ENCODE measurements around the gene CD3D. TPM values are rescaled to one million over a fixed set of nuclear protein-coding genes. Genes with fewer than 3 reads are reported as not detected.

CD3D gene
- total and polyA plus RNA-seq, 2 donors (not counting 3 experiments of a cell fraction or from before 2014, with no cell fraction given), result not detected

DNA sequence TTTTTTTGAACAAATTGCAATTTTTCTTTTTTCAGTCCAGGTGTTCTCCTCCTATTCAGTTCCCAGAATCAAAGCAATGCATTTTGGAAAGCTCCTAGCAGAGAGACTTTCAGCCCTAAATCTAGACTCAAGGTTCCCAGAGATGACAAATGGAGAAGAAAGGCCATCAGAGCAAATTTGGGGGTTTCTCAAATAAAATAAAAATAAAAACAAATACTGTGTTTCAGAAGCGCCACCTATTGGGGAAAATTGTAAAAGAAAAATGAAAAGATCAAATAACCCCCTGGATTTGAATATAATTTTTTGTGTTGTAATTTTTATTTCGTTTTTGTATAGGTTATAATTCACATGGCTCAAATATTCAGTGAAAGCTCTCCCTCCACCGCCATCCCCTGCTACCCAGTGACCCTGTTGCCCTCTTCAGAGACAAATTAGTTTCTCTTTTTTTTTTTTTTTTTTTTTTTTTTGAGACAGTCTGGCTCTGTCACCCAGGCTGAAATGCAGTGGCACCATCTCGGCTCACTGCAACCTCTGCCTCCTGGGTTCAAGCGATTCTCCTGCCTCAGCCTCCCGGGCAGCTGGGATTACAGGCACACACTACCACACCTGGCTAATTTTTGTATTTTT is 10.7 kb upstream of the CD3D start:
- H3K36me3 ChIP-seq (ENCODE audit: control insufficient read depth in 2 of 2, extremely low read depth in 1 of 2, insufficient read depth in 2 of 2, low read length in 2 of 2), result no peaks in the 10 kb centered on the region
- BruUV-seq (replicated peaks), result no TSS peak
- H3K4me2 ChIP-seq (ENCODE audit: insufficient read depth, low read length), result no peak overlapping the region
- no peaks in the 10 kb centered on the region for H3K4me1 ChIP-seq (ENCODE audit: control insufficient read depth, extremely low read depth, insufficient read depth, low read length)
- no peaks in the 10 kb centered on the region for H3K9me3 ChIP-seq (replicated peaks; ENCODE audit: control insufficient read depth, insufficient read depth, low read length)
- TF ChIP-seq POLR2AphosphoS5 (IDR thresholded peaks at IDR 0.05; ENCODE audit: insufficient read depth, low read depth, low read length) (no peak), EZH2 (IDR thresholded peaks at IDR 0.05; ENCODE audit: borderline replicate concordance, low read depth, low read length, severe bottlenecking) (no peak)
- TF ChIP-seq, protein P1, sequence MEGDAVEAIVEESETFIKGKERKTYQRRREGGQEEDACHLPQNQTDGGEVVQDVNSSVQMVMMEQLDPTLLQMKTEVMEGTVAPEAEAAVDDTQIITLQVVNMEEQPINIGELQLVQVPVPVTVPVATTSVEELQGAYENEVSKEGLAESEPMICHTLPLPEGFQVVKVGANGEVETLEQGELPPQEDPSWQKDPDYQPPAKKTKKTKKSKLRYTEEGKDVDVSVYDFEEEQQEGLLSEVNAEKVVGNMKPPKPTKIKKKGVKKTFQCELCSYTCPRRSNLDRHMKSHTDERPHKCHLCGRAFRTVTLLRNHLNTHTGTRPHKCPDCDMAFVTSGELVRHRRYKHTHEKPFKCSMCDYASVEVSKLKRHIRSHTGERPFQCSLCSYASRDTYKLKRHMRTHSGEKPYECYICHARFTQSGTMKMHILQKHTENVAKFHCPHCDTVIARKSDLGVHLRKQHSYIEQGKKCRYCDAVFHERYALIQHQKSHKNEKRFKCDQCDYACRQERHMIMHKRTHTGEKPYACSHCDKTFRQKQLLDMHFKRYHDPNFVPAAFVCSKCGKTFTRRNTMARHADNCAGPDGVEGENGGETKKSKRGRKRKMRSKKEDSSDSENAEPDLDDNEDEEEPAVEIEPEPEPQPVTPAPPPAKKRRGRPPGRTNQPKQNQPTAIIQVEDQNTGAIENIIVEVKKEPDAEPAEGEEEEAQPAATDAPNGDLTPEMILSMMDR (IDR thresholded peaks at IDR 0.05; ENCODE audit: extremely low read depth in 1 of 2, insufficient read depth in 1 of 2, low read depth in 1 of 2, low read length in 2 of 2), result peak; percentile 33 to 38
- H3K79me2 ChIP-seq (ENCODE audit: control insufficient read depth, insufficient read depth, low read length), result no peaks in the 10 kb centered on the region
- dilution Hi-C loops (cut with MboI; ENCODE audit: extremely low pct_ligation_motif_present, low sequenced_read_pairs), result no loop called here
- ChIA-PET CTCF (interaction anchor here (0.8 to 5.7 kb wide), 8 partner anchors 54 to 546 kb away, joined by 3 to 83 read pairs (median 4); no protein-coding TSS in a partner anchor), POLR2A (no interaction called here)
- no peak overlapping the region for H3K4me3 ChIP-seq (replicated peaks in 1 of 3; ENCODE audit: insufficient read depth in 1 of 3, low read depth in 1 of 3, low read length in 3 of 3)
- peaks cover 6 to 13% of the 10 kb centered on the region in 2 experiments for H3K27me3 ChIP-seq (ENCODE audit: control insufficient read depth in 2 of 2, insufficient read depth in 2 of 2, low read length in 2 of 2)
- no peak overlapping the region for H3K27ac ChIP-seq (ENCODE audit: insufficient read depth, low read depth, low read length)
- no peak overlapping the region for H2AFZ ChIP-seq (ENCODE audit: low read depth, low read length)
- FAIRE-seq (peak; percentile 48), DNase-seq (ENCODE audit: low read depth, low spot score) (peak; percentile 25)
- H3K9ac ChIP-seq (replicated peaks; ENCODE audit: extremely low read depth, insufficient read depth, low read length), result no peak overlapping the region
- H3K9me1 ChIP-seq (replicated peaks; ENCODE audit: control insufficient read depth, extremely low read depth, insufficient read depth, low read length), result no peaks in the 10 kb centered on the region
- H4K20me1 ChIP-seq (replicated peaks; ENCODE audit: control insufficient read depth, extremely low read depth, insufficient read depth, low read length), result no peaks in the 10 kb centered on the region
- intact Hi-C loops (cut with micrococcal nuclease), result loop anchor here (1.0 to 2.0 kb wide), 3 partner anchors 58 to 208 kb away; no protein-coding TSS in a partner anchor

DNA sequence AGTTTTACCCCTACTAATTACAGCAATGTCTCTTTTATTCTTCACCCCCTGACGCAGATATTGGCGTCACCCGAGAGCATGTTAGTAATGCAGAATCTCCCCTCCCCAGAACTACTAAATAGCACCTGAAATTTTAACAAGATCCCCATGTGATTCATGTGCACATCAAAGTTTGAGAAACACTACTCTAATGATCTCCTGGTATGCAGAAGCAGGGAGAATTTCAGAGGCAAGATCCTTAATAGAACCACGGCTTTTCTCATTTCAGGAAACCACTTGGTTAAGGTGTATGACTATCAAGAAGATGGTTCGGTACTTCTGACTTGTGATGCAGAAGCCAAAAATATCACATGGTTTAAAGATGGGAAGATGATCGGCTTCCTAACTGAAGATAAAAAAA is 7.0 kb upstream of the CD3D start:
- Histone ChIP-seq H3K9ac (replicated peaks; ENCODE audit: extremely low read depth, insufficient read depth, low read length) (no peak overlapping the region), H3K9me3 (replicated peaks; ENCODE audit: control insufficient read depth, insufficient read depth, low read length) (no peaks in the 10 kb centered on the region), H3K36me3 (ENCODE audit: control insufficient read depth in 2 of 2, extremely low read depth in 1 of 2, insufficient read depth in 2 of 2, low read length in 2 of 2) (no peaks in the 10 kb centered on the region), H4K20me1 (replicated peaks; ENCODE audit: control insufficient read depth, extremely low read depth, insufficient read depth, low read length) (no peaks in the 10 kb centered on the region), H3K4me3 (replicated peaks in 1 of 3; ENCODE audit: insufficient read depth in 1 of 3, low read depth in 1 of 3, low read length in 3 of 3) (no peak overlapping the region), H3K9me1 (replicated peaks; ENCODE audit: control insufficient read depth, extremely low read depth, insufficient read depth, low read length) (no peaks in the 10 kb centered on the region), H3K27ac (ENCODE audit: insufficient read depth, low read depth, low read length) (no peak overlapping the region), H3K4me2 (ENCODE audit: insufficient read depth, low read length) (no peak overlapping the region), H3K4me1 (ENCODE audit: control insufficient read depth, extremely low read depth, insufficient read depth, low read length) (no peaks in the 10 kb centered on the region), H3K79me2 (ENCODE audit: control insufficient read depth, insufficient read depth, low read length) (no peaks in the 10 kb centered on the region), H2AFZ (ENCODE audit: low read depth, low read length) (no peak overlapping the region), H3K27me3 (ENCODE audit: control insufficient read depth in 2 of 2, insufficient read depth in 2 of 2, low read length in 2 of 2) (peaks cover 17 to 21% of the 10 kb centered on the region in 2 experiments)
- TF ChIP-seq POLR2AphosphoS5 (IDR thresholded peaks at IDR 0.05; ENCODE audit: insufficient read depth, low read depth, low read length) (no peak), GATA2 (IDR thresholded peaks at IDR 0.05; ENCODE audit: insufficient read depth, insufficient read length, low read depth, low read length) (no peak), FOS (IDR thresholded peaks at IDR 0.05; ENCODE audit: borderline replicate concordance, insufficient read depth, low read length) (no peak), MAX (IDR thresholded peaks at IDR 0.05; ENCODE audit: insufficient read depth, insufficient read length) (no peak), JUN (IDR thresholded peaks at IDR 0.05; ENCODE audit: borderline replicate concordance, insufficient read depth, insufficient read length, low read depth) (no peak), EZH2 (IDR thresholded peaks at IDR 0.05; ENCODE audit: borderline replicate concordance, low read depth, low read length, severe bottlenecking) (no peak), POLR2A (IDR thresholded peaks at IDR 0.05; ENCODE audit: low read depth, low read length) (no peak)
- TF ChIP-seq, protein P1 (IDR thresholded peaks at IDR 0.05; ENCODE audit: extremely low read depth in 1 of 2, insufficient read depth in 1 of 2, low read depth in 1 of 2, low read length in 2 of 2), result no peak
- FAIRE-seq, result no peak
- BruUV-seq (replicated peaks), result no TSS peak
- dilution Hi-C loops (cut with MboI; ENCODE audit: extremely low pct_ligation_motif_present, low sequenced_read_pairs) (no loop called here), intact Hi-C loops (cut with micrococcal nuclease) (no loop called here)
- POLR2A ChIA-PET, result no interaction called here
- DNase-seq (ENCODE audit: low read depth, low spot score), result no peak
- CTCF ChIA-PET, result interaction anchor here (5.7 kb wide), 1 partner anchor 150 kb away, joined by 83 read pairs; no protein-coding TSS in a partner anchor
